Measurements from ENCODE around the gene TMEM154.

Gene TMEM154

GRCh38 chr4:152679414-152680281 lies at the start of gene TMEM154:
Gene TMEM154 (minus strand): TSS chr4:152679997. CDS start chr4:152679933, 64 bp downstream.
- no peak for TF ChIP-seq CTCF (IDR thresholded peaks at IDR 0.05; ENCODE audit: insufficient read depth, low read depth, low read length, missing control alignments)
- DNase-seq (ENCODE audit: low read depth), result peak; percentile 86

GRCh38 chr4:152729466-152729865 lies 49.7 kb upstream of the TMEM154 start:
- no peak overlapping the region for H3K4me3 ChIP-seq (ENCODE audit: low read depth, low read length)
- TF ChIP-seq CTCF (IDR thresholded peaks at IDR 0.05; ENCODE audit: insufficient read depth, low read depth, low read length, missing control alignments), result no peak
- DNase-seq (ENCODE audit: low read depth), result no peak

More at GRCh38 chr4:152679414-152680281, at the start of gene TMEM154:
- H3K4me3 ChIP-seq (ENCODE audit: low read depth, low read length), result peak within 1 kb of the TSS; percentile 84

- TF ChIP-seq CTCF (IDR thresholded peaks at IDR 0.05; ENCODE audit: insufficient read depth, low read depth, low read length, missing control alignments), result no peak
- DNase-seq (ENCODE audit: low read depth), result no peak
- H3K4me3 ChIP-seq (ENCODE audit: low read depth, low read length), result no peak overlapping the region
These were observed 48.5 kb upstream of the TMEM154 start for GRCh38 chr4:152728343-152728742.

- no peak for TF ChIP-seq CTCF (IDR thresholded peaks at IDR 0.05; ENCODE audit: insufficient read depth, low read depth, low read length, missing control alignments)
- no peak for DNase-seq (ENCODE audit: low read depth)
- no peak overlapping the region for H3K4me3 ChIP-seq (ENCODE audit: low read depth, low read length)
These were observed 48.0 kb upstream of the TMEM154 start for GRCh38 chr4:152727784-152728183.

GRCh38 chr4:152724494-152724893 lies 44.7 kb upstream of the TMEM154 start:
- no peak for DNase-seq (ENCODE audit: low read depth)
- no peak for TF ChIP-seq CTCF (IDR thresholded peaks at IDR 0.05; ENCODE audit: insufficient read depth, low read depth, low read length, missing control alignments)

GRCh38 chr4:152723236-152723635 lies 43.4 kb upstream of the TMEM154 start:
- no peak for DNase-seq (ENCODE audit: low read depth)
- no peak overlapping the region for H3K4me3 ChIP-seq (ENCODE audit: low read depth, low read length)
- no peak for TF ChIP-seq CTCF (IDR thresholded peaks at IDR 0.05; ENCODE audit: insufficient read depth, low read depth, low read length, missing control alignments)

More at GRCh38 chr4:152724494-152724893, 44.7 kb upstream of the TMEM154 start:
- no peak overlapping the region for H3K4me3 ChIP-seq (ENCODE audit: low read depth, low read length)
